Measurements from ENCODE around the gene RRP15.

- TF ChIP-seq SIN3A (IDR thresholded peaks at IDR 0.05; ENCODE audit: borderline replicate concordance, insufficient read depth, low read length) (no peak), FOXP2 (optimal IDR thresholded peaks at IDR 0.05; ENCODE audit: borderline replicate concordance, extremely low read depth, extremely low read length, insufficient read depth) (no peak)
Observed at GRCh38 chr1:218242171-218242570, 42.9 kb upstream of the RRP15 start.

Data from PFSK-1 (cell line).